Suprapubic skin (tissue), 4 donors: ENCODE data around the gene SYNM. TPM values are rescaled to one million over a fixed set of nuclear protein-coding genes. Genes with fewer than 3 reads are reported as not detected.

Experiments used
- DNase-seq, 2 donors: peaks; one replicate each; pipeline ENCODE4 v3.0.0-alpha.2; 2019; ENCODE audit warnings: low spot score in 2 of 2
- H3K27ac ChIP-seq: fragments of 200-600 bp; sonication (generic); one replicate; pipeline ENCODE4 v1.5.1; 2019
- H3K27me3 ChIP-seq: fragments of 200-600 bp; sonication (generic); one replicate; pipeline ENCODE4 v1.5.1; 2019
- H3K36me3 ChIP-seq: fragments of 200-600 bp; sonication (generic); one replicate; pipeline ENCODE4 v1.5.1; 2019
- H3K4me1 ChIP-seq: fragments of 200-600 bp; sonication (generic); one replicate; pipeline ENCODE4 v1.5.1; 2019
- H3K4me3 ChIP-seq: fragments of 200-600 bp; sonication (generic); one replicate; pipeline ENCODE4 v1.5.1; 2019; ENCODE audit warnings: mild to moderate bottlenecking
- H3K9me3 ChIP-seq: fragments of 200-600 bp; sonication (generic); one replicate; pipeline ENCODE4 v1.5.1; 2019
- CTCF ChIP-seq, 2 donors: fragments of 200-600 bp in 1 of 2; fragments of 450-650 bp in 1 of 2; sonication (generic) in 1 of 2; IDR thresholded peaks; one replicate each; pipeline ENCODE4 v1.5.1; 2016 to 2019; ENCODE audit warnings: antibody characterized with exemption in 2 of 2, mild to moderate bottlenecking in 1 of 2, moderate library complexity in 1 of 2
- EP300 ChIP-seq: sonication (generic); formaldehyde crosslinking; IDR thresholded peaks from one replicate; pipeline ENCODE4 v1.6.1; 2017; ENCODE audit warnings: antibody characterized with exemption
- POLR2A ChIP-seq, 2 donors: fragments of 450-650 bp; IDR thresholded peaks; one replicate each; pipeline ENCODE4 v1.6.1; 2017; ENCODE audit warnings: antibody characterized with exemption in 2 of 2, mild to moderate bottlenecking in 2 of 2, moderate library complexity in 2 of 2
- POLR2AphosphoS5 ChIP-seq, 3 donors: sonication (generic); formaldehyde crosslinking; IDR thresholded peaks; one replicate each; pipeline ENCODE4 v1.6.1; 2017; ENCODE audit warnings: antibody characterized with exemption in 3 of 3
- WGBS: methylation state at CpG from one replicate; pipeline ENCODE4 v1.1.5; 2018; 5-methylcytosine and 5-hydroxymethylcytosine counted together
- total RNA-seq, 4 donors: library from RNA; depleted of rRNA; stranded (reverse); fragments of >200 nt; gene quantifications; one replicate each; pipeline ENCODE4 v1.1.0, GENCODE V29; 2016

SYNM gene
- total RNA-seq, 4 donors from 2014 or later, result 6.7 to 20.3 (median 10.7) TPM

- DNase-seq, result peak in 1 of 2 donors; percentile 33
- 94% methylated on average over 11 of the region's 11 CpGs for WGBS
- peaks cover 7% of the 10 kb centered on the region for H3K4me1 ChIP-seq
- no peaks in the 10 kb centered on the region for H3K36me3 ChIP-seq
- H3K27ac ChIP-seq, result no peak overlapping the region
- no peaks in the 10 kb centered on the region for H3K9me3 ChIP-seq
- no peak overlapping the region for H3K4me3 ChIP-seq
- TF ChIP-seq EP300 (no peak), CTCF (IDR thresholded peaks at IDR 0.05) (no peak), POLR2A (IDR thresholded peaks at IDR 0.05) (no peak), POLR2AphosphoS5 (IDR thresholded peaks at IDR 0.05) (no peak)
- H3K27me3 ChIP-seq, result peaks cover 18% of the 10 kb centered on the region
Measured at GRCh38 chr15:99096173-99096893, 8.5 kb upstream of the SYNM start.

- Histone ChIP-seq H3K4me1 (peaks cover 7% of the 10 kb centered on the region), H3K27ac (no peak overlapping the region)
Measured at GRCh38 chr15:99096894-99097426, 7.9 kb upstream of the SYNM start.

GRCh38 chr15:99097441-99098410 lies 7.2 kb upstream of the SYNM start:
- peaks cover 7% of the 10 kb centered on the region for H3K4me1 ChIP-seq
- TF ChIP-seq CTCF (IDR thresholded peaks at IDR 0.05), result no peak
- peak; percentile 54 for TF ChIP-seq EP300
- no peak for TF ChIP-seq POLR2A (IDR thresholded peaks at IDR 0.05)
- TF ChIP-seq POLR2AphosphoS5 (IDR thresholded peaks at IDR 0.05), result no peak
- H3K36me3 ChIP-seq, result no peaks in the 10 kb centered on the region
- peaks cover 30% of the 10 kb centered on the region for H3K27me3 ChIP-seq
- no peak for DNase-seq
- H3K4me3 ChIP-seq, result no peak overlapping the region
- H3K27ac ChIP-seq, result no peak overlapping the region
- no peaks in the 10 kb centered on the region for H3K9me3 ChIP-seq
- WGBS, result 91% methylated on average over 14 of the region's 14 CpGs

More at GRCh38 chr15:99096894-99097426, 7.9 kb upstream of the SYNM start:
- WGBS, result 84% methylated on average over 8 of the region's 11 CpGs
- H3K36me3 ChIP-seq, result no peaks in the 10 kb centered on the region
- peaks cover 23% of the 10 kb centered on the region for H3K27me3 ChIP-seq
- no peaks in the 10 kb centered on the region for H3K9me3 ChIP-seq
- no peak overlapping the region for H3K4me3 ChIP-seq
- TF ChIP-seq POLR2AphosphoS5 (IDR thresholded peaks at IDR 0.05) (no peak), EP300 (peak; percentile 86)
- DNase-seq, result no peak

- H3K4me3 ChIP-seq, result no peak overlapping the region
- H3K9me3 ChIP-seq, result no peaks in the 10 kb centered on the region
- WGBS, result 92% methylated on average over 10 of the region's 12 CpGs
- no peaks in the 10 kb centered on the region for H3K36me3 ChIP-seq
- peaks cover 37% of the 10 kb centered on the region for H3K27me3 ChIP-seq
- no peak for TF ChIP-seq POLR2A (IDR thresholded peaks at IDR 0.05)
- no peak for TF ChIP-seq POLR2AphosphoS5 (IDR thresholded peaks at IDR 0.05)
- no peak overlapping the region for H3K27ac ChIP-seq
- peaks cover 7% of the 10 kb centered on the region for H3K4me1 ChIP-seq
- no peak for DNase-seq
Measured at GRCh38 chr15:99098426-99098825, 6.5 kb upstream of the SYNM start.

- Histone ChIP-seq H3K27ac (no peak overlapping the region), H3K27me3 (peaks cover 37% of the 10 kb centered on the region), H3K4me3 (no peak overlapping the region), H3K4me1 (peaks cover 7% of the 10 kb centered on the region), H3K9me3 (no peaks in the 10 kb centered on the region), H3K36me3 (no peaks in the 10 kb centered on the region)
- no peak for TF ChIP-seq CTCF (IDR thresholded peaks at IDR 0.05)
- TF ChIP-seq POLR2A (IDR thresholded peaks at IDR 0.05), result no peak
- TF ChIP-seq POLR2AphosphoS5 (IDR thresholded peaks at IDR 0.05), result no peak
- no peak for TF ChIP-seq EP300
- WGBS, result 87% methylated on average over 6 of the region's 6 CpGs
- DNase-seq, result no peak
Measured at GRCh38 chr15:99098991-99099390, 5.9 kb upstream of the SYNM start.
